Gastroesophageal sphincter (tissue), 3 donors: ENCODE data around the gene TENM3.

Experiments
- POLR2A ChIP-seq, 2 donors: fragments of 450-650 bp; IDR thresholded peaks; one replicate each; pipeline ENCODE4 v1.6.1; 2017; ENCODE audit warnings: antibody characterized with exemption in 2 of 2, mild to moderate bottlenecking in 2 of 2, moderate library complexity in 1 of 2
- POLR2AphosphoS5 ChIP-seq: sonication (generic); formaldehyde crosslinking; IDR thresholded peaks from one replicate; pipeline ENCODE4 v1.6.1; 2017; ENCODE audit warnings: antibody characterized with exemption
- TF ChIP-seq, protein P1 (sequence below), 4 experiments: fragments of 200-600 bp in 2 of 4; fragments of 450-650 bp in 2 of 4; sonication (generic) in 1 of 4; IDR thresholded peaks; one replicate each; pipeline ENCODE4 v1.5.1; 2017 to 2019; ENCODE audit warnings: antibody characterized with exemption in 4 of 4, mild to moderate bottlenecking in 2 of 4, moderate library complexity in 2 of 4

DNA sequence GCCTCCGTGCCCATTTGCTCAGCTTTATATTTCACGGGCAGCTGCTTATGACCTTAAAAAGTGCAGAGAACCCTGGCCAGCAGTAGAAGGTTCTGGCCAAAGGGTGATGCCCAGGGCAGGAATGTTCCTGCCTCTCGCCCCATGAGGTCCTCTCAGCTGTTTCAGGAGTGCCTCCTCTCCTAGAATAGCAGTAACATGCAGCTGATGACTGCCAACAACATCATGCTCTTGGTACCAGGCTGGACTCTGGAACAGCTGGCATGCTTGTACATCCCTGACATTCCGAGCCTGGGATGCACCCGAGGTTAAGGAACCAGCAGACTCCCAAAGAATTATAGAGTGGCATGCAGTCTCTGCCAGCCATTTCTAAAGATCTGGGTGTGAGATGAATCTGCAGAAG is 11.7 kb upstream of the TENM3 start:
- no peak for TF ChIP-seq POLR2A (IDR thresholded peaks at IDR 0.05)
- TF ChIP-seq, protein P1, sequence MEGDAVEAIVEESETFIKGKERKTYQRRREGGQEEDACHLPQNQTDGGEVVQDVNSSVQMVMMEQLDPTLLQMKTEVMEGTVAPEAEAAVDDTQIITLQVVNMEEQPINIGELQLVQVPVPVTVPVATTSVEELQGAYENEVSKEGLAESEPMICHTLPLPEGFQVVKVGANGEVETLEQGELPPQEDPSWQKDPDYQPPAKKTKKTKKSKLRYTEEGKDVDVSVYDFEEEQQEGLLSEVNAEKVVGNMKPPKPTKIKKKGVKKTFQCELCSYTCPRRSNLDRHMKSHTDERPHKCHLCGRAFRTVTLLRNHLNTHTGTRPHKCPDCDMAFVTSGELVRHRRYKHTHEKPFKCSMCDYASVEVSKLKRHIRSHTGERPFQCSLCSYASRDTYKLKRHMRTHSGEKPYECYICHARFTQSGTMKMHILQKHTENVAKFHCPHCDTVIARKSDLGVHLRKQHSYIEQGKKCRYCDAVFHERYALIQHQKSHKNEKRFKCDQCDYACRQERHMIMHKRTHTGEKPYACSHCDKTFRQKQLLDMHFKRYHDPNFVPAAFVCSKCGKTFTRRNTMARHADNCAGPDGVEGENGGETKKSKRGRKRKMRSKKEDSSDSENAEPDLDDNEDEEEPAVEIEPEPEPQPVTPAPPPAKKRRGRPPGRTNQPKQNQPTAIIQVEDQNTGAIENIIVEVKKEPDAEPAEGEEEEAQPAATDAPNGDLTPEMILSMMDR (IDR thresholded peaks at IDR 0.05), result no peak
- no peak for TF ChIP-seq POLR2AphosphoS5
